OCI-LY1 (cell line): ENCODE results near the gene POLR2L.

Source experiments
- H2AFZ ChIP-seq: fragments of 200-600 bp; sonication (generic), shearing (Covaris generic); 2 replicates; pipeline ENCODE4 v1.6.0; 2014; ENCODE audit warnings: antibody characterized with exemption, mild to moderate bottlenecking, low read length
- H3F3A ChIP-seq: fragments of 200-600 bp; sonication (generic), shearing (Covaris generic); 2 replicates; pipeline ENCODE4 v1.6.0; 2014; ENCODE audit warnings: mild to moderate bottlenecking, antibody characterized with exemption, low read length, moderate library complexity; ENCODE audit not compliant: insufficient read depth
- H3K27ac ChIP-seq: fragments of 200-600 bp; sonication (generic); 2 replicates; pipeline ENCODE4 v1.5.1; 2014; ENCODE audit warnings: low read length, mixed run types, mild to moderate bottlenecking, low read depth; ENCODE audit not compliant: poor library complexity, severe bottlenecking
- H3K27me3 ChIP-seq: fragments of 200-600 bp; sonication (generic); 2 replicates; pipeline ENCODE4 v1.6.0; 2014; ENCODE audit warnings: antibody characterized with exemption, mild to moderate bottlenecking, low read length, moderate library complexity; ENCODE audit not compliant: insufficient read depth
- H3K36me3 ChIP-seq: fragments of 200-600 bp; sonication (generic); 2 replicates; pipeline ENCODE4 v1.6.1; 2014; ENCODE audit warnings: mild to moderate bottlenecking, antibody characterized with exemption, low read length, moderate library complexity, mixed read lengths; ENCODE audit not compliant: insufficient read depth
- H3K4me1 ChIP-seq: fragments of 200-600 bp; sonication (generic); 2 replicates; pipeline ENCODE4 v1.5.1; 2014; ENCODE audit warnings: mild to moderate bottlenecking, low read length, moderate library complexity; ENCODE audit not compliant: insufficient read depth, severe bottlenecking
- H3K4me2 ChIP-seq: fragments of 200-600 bp; sonication (generic), shearing (Covaris generic); 2 replicates; pipeline ENCODE4 v1.6.1; 2014; ENCODE audit warnings: low read length
- H3K4me3 ChIP-seq: fragments of 200-600 bp; sonication (generic); 2 replicates; pipeline ENCODE4 v1.5.1; 2014; ENCODE audit warnings: low read length, low read depth, mild to moderate bottlenecking, mixed read lengths; ENCODE audit not compliant: poor library complexity, severe bottlenecking
- H3K79me2 ChIP-seq: fragments of 200-600 bp; shearing (Covaris generic); 2 replicates; pipeline ENCODE4 v1.6.1; 2016; ENCODE audit warnings: mixed run types, low read length, mixed read lengths; ENCODE audit not compliant: insufficient read depth
- H3K9ac ChIP-seq: fragments of 200-600 bp; sonication (generic), shearing (Covaris generic); 2 replicates; pipeline ENCODE4 v1.6.1; 2014; ENCODE audit warnings: mild to moderate bottlenecking, low read length, mixed read lengths
- H3K9me2 ChIP-seq: fragments of 200-600 bp; sonication (generic), shearing (Covaris generic); 2 replicates; pipeline ENCODE4 v1.6.1; 2014; ENCODE audit warnings: low read depth, mild to moderate bottlenecking, low read length, mixed read lengths
- H3K9me3 ChIP-seq: fragments of 200-600 bp; shearing (Covaris generic); 2 replicates; pipeline ENCODE4 v1.6.1; 2014; ENCODE audit warnings: low read length, mixed read lengths
- H4K20me1 ChIP-seq: fragments of 200-600 bp; sonication (generic), shearing (Covaris generic); 2 replicates; pipeline ENCODE4 v1.6.0; 2016; ENCODE audit warnings: mild to moderate bottlenecking, low read length; ENCODE audit not compliant: insufficient read depth
- CTCF ChIP-seq: fragments of 200-600 bp; sonication (generic), shearing (Covaris generic); IDR thresholded peaks from 2 replicates; pipeline ENCODE4 v1.5.1; 2017; ENCODE audit warnings: mild to moderate bottlenecking, antibody characterized with exemption, low read length, moderate library complexity, mixed read lengths
- EZH2 ChIP-seq: fragments of 200-600 bp; sonication (generic), shearing (Covaris generic); IDR thresholded peaks from 2 replicates; pipeline ENCODE4 v1.8.0; 2017; ENCODE audit warnings: borderline replicate concordance, mixed run types, mild to moderate bottlenecking, antibody characterized with exemption, low read length, moderate library complexity, mixed read lengths

The POLR2L gene

GRCh38 chr11:826227-826621 is 16.1 kb downstream of the POLR2L start:
- no peak overlapping the region for H3K4me3 ChIP-seq
- no peaks in the 10 kb centered on the region for H3K9me3 ChIP-seq
- no peak overlapping the region for H3K27ac ChIP-seq
- H4K20me1 ChIP-seq: no peaks in the 10 kb centered on the region
- no peaks in the 10 kb centered on the region for H3K9me2 ChIP-seq
- H3K79me2 ChIP-seq: no peaks in the 10 kb centered on the region
- TF ChIP-seq EZH2: no peak
- TF ChIP-seq CTCF: no peak
- H3K36me3 ChIP-seq: peaks cover 14% of the 10 kb centered on the region
- peaks cover 31% of the 10 kb centered on the region for H3K4me1 ChIP-seq
- peaks cover 21% of the 10 kb centered on the region for H3K27me3 ChIP-seq
- no peak overlapping the region for H3K9ac ChIP-seq
- no peak overlapping the region for H2AFZ ChIP-seq
- no peak overlapping the region for H3K4me2 ChIP-seq
- no peaks in the 10 kb centered on the region for H3F3A ChIP-seq

- no peak overlapping the region for H3K4me3 ChIP-seq
- no peaks in the 10 kb centered on the region for H3K9me2 ChIP-seq
- TF ChIP-seq CTCF: no peak
- TF ChIP-seq EZH2: no peak
- no peak overlapping the region for H2AFZ ChIP-seq
- H3K9ac ChIP-seq: no peak overlapping the region
- no peak overlapping the region for H3K27ac ChIP-seq
- H3K27me3 ChIP-seq: peaks cover 17% of the 10 kb centered on the region
- no peaks in the 10 kb centered on the region for H4K20me1 ChIP-seq
- H3K4me2 ChIP-seq: no peak overlapping the region
- H3K36me3 ChIP-seq: peaks cover 14% of the 10 kb centered on the region
- H3K4me1 ChIP-seq: peaks cover 31% of the 10 kb centered on the region
- no peaks in the 10 kb centered on the region for H3K79me2 ChIP-seq
- H3F3A ChIP-seq: no peaks in the 10 kb centered on the region
- H3K9me3 ChIP-seq: no peaks in the 10 kb centered on the region
These were observed 16.7 kb downstream of the POLR2L start for GRCh38 chr11:825366-826226.

- H3K27me3 ChIP-seq: peaks cover 15% of the 10 kb centered on the region
- H3F3A ChIP-seq: no peaks in the 10 kb centered on the region
- no peaks in the 10 kb centered on the region for H4K20me1 ChIP-seq
- no peak overlapping the region for H3K9ac ChIP-seq
- TF ChIP-seq CTCF (no peak), EZH2 (no peak)
- no peak overlapping the region for H3K27ac ChIP-seq
- no peak overlapping the region for H3K4me3 ChIP-seq
- peaks cover 14% of the 10 kb centered on the region for H3K36me3 ChIP-seq
- H3K4me2 ChIP-seq: no peak overlapping the region
- no peaks in the 10 kb centered on the region for H3K9me3 ChIP-seq
- H3K9me2 ChIP-seq: no peaks in the 10 kb centered on the region
- H2AFZ ChIP-seq: no peak overlapping the region
- peaks cover 30% of the 10 kb centered on the region for H3K4me1 ChIP-seq
- H3K79me2 ChIP-seq: no peaks in the 10 kb centered on the region
These were observed 17.4 kb downstream of the POLR2L start for GRCh38 chr11:824942-825341.
